ENCODE measurements around the gene SND1. TPM values are rescaled to one million over a fixed set of nuclear protein-coding genes. Genes with fewer than 3 reads are reported as not detected.

Gene SND1
- total RNA-seq, 1 experiment from 2014 or later, result 139 TPM

GRCh38 chr7:127954357-127954748 lies 302.4 kb downstream of the SND1 start:
- no peaks in the 10 kb centered on the region for H3K9me3 ChIP-seq (ENCODE audit: low read length)
- intact Hi-C loops (cut with micrococcal nuclease), result no loop called here
- no peaks in the 10 kb centered on the region for H3K4me1 ChIP-seq (ENCODE audit: insufficient read depth, low read length)
- H3K4me3 ChIP-seq (ENCODE audit: low read length), result no peak overlapping the region
- TF ChIP-seq EZH2phosphoT487 (IDR thresholded peaks at IDR 0.05; ENCODE audit: borderline replicate concordance, low read length) (no peak), EZH2 (IDR thresholded peaks at IDR 0.05; ENCODE audit: low read length, unreplicated experiment) (no peak)
- H3K27me3 ChIP-seq (ENCODE audit: low read length), result no peaks in the 10 kb centered on the region
- no peak for DNase-seq
- H3K9me2 ChIP-seq (replicated peaks; ENCODE audit: low read length), result no peaks in the 10 kb centered on the region
- ATAC-seq, result no peak
- no peak overlapping the region for H2AFZ ChIP-seq (ENCODE audit: low read length)
- H4K20me1 ChIP-seq (ENCODE audit: low read length), result no peaks in the 10 kb centered on the region
- H3K79me2 ChIP-seq (ENCODE audit: low read length), result no peaks in the 10 kb centered on the region
- ChIA-PET CTCF (no interaction called here), POLR2A (ENCODE audit: unreplicated experiment) (interaction anchor here (0.6 kb wide), 1 partner anchor 366 kb away, joined by 3 read pairs; the partner anchor contains the start of gene ARF5)
- no TSS peak for BruUV-seq (replicated peaks)
- H3F3A ChIP-seq (ENCODE audit: low read length, unreplicated experiment), result no peaks in the 10 kb centered on the region
- H3K36me3 ChIP-seq (ENCODE audit: low read depth, low read length), result peaks cover under 1% of the 10 kb centered on the region; the same call in 1 of the 2 replicates
- no peak overlapping the region for H3K9ac ChIP-seq (ENCODE audit: low read length)
- H3K27ac ChIP-seq (ENCODE audit: low read length), result no peak overlapping the region
- no peak overlapping the region for H3K4me2 ChIP-seq (ENCODE audit: low read length)

- DNase-seq (no peak), ATAC-seq (no peak)
- no peaks in the 10 kb centered on the region for H3F3A ChIP-seq (ENCODE audit: low read length, unreplicated experiment)
- no peak overlapping the region for H3K4me2 ChIP-seq (ENCODE audit: low read length)
- ChIA-PET CTCF (no interaction called here), POLR2A (ENCODE audit: unreplicated experiment) (no interaction called here)
- no peaks in the 10 kb centered on the region for H3K27me3 ChIP-seq (ENCODE audit: low read length)
- BruUV-seq (replicated peaks), result no TSS peak
- peaks cover 4% of the 10 kb centered on the region; the same call in 1 of the 2 replicates for H3K36me3 ChIP-seq (ENCODE audit: low read depth, low read length)
- H4K20me1 ChIP-seq (ENCODE audit: low read length), result no peaks in the 10 kb centered on the region
- TF ChIP-seq EZH2 (IDR thresholded peaks at IDR 0.05; ENCODE audit: low read length, unreplicated experiment) (no peak), EZH2phosphoT487 (IDR thresholded peaks at IDR 0.05; ENCODE audit: borderline replicate concordance, low read length) (no peak)
- TF ChIP-seq, protein P1, sequence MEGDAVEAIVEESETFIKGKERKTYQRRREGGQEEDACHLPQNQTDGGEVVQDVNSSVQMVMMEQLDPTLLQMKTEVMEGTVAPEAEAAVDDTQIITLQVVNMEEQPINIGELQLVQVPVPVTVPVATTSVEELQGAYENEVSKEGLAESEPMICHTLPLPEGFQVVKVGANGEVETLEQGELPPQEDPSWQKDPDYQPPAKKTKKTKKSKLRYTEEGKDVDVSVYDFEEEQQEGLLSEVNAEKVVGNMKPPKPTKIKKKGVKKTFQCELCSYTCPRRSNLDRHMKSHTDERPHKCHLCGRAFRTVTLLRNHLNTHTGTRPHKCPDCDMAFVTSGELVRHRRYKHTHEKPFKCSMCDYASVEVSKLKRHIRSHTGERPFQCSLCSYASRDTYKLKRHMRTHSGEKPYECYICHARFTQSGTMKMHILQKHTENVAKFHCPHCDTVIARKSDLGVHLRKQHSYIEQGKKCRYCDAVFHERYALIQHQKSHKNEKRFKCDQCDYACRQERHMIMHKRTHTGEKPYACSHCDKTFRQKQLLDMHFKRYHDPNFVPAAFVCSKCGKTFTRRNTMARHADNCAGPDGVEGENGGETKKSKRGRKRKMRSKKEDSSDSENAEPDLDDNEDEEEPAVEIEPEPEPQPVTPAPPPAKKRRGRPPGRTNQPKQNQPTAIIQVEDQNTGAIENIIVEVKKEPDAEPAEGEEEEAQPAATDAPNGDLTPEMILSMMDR (conservative IDR thresholded peaks at IDR 0.05; ENCODE audit: low read depth, low read length), result no peak
- H3K79me2 ChIP-seq (ENCODE audit: low read length), result no peaks in the 10 kb centered on the region
- no peak overlapping the region for H3K4me3 ChIP-seq (ENCODE audit: low read length)
- no peak overlapping the region for H2AFZ ChIP-seq (ENCODE audit: low read length)
- H3K4me1 ChIP-seq (ENCODE audit: insufficient read depth, low read length), result no peaks in the 10 kb centered on the region
- H3K9ac ChIP-seq (ENCODE audit: low read length), result no peak overlapping the region
- no peak overlapping the region for H3K27ac ChIP-seq (ENCODE audit: low read length)
- intact Hi-C loops (cut with micrococcal nuclease), result no loop called here
- H3K9me3 ChIP-seq (ENCODE audit: low read length), result no peaks in the 10 kb centered on the region
- no peaks in the 10 kb centered on the region for H3K9me2 ChIP-seq (replicated peaks; ENCODE audit: low read length)
These were observed 303.1 kb downstream of the SND1 start for GRCh38 chr7:127955051-127955531.

DNA sequence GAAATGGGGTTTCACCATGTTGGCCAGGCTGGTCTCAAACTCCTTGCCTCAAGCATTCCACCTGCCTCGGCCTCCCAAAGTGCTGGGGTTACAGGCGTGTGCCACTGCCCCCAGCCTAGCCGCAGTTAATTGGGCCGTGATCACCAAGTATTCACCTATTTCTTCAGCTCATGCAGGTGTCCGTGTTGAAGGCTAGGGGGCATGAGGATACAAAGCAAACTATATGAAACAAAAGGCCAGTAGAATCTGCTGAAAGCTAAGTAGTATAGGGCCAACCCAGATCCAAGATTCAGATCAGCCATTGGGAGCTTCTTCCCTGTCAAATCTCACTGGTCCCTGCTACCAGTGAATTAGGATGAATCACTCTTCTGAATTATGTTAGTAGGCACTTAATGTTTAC lies 305.9 kb downstream of the SND1 start:
- no peaks in the 10 kb centered on the region for H3K9me2 ChIP-seq (replicated peaks; ENCODE audit: low read length)
- no TSS peak for BruUV-seq (replicated peaks)
- no peaks in the 10 kb centered on the region for H3K27me3 ChIP-seq (ENCODE audit: low read length)
- H4K20me1 ChIP-seq (ENCODE audit: low read length), result no peaks in the 10 kb centered on the region
- intact Hi-C loops (cut with micrococcal nuclease), result no loop called here
- H3F3A ChIP-seq (ENCODE audit: low read length, unreplicated experiment), result no peaks in the 10 kb centered on the region
- H3K4me2 ChIP-seq (ENCODE audit: low read length), result no peak overlapping the region
- no peak overlapping the region for H3K27ac ChIP-seq (ENCODE audit: low read length)
- no peak overlapping the region for H3K9ac ChIP-seq (ENCODE audit: low read length)
- no peak for ATAC-seq
- no peak for TF ChIP-seq EZH2phosphoT487 (IDR thresholded peaks at IDR 0.05; ENCODE audit: borderline replicate concordance, low read length)
- H3K4me1 ChIP-seq (ENCODE audit: insufficient read depth, low read length), result no peaks in the 10 kb centered on the region
- ChIA-PET POLR2A (ENCODE audit: unreplicated experiment) (no interaction called here), CTCF (no interaction called here)
- H3K36me3 ChIP-seq (ENCODE audit: low read depth, low read length), result peaks cover 17% of the 10 kb centered on the region
- H2AFZ ChIP-seq (ENCODE audit: low read length), result no peak overlapping the region
- no peak overlapping the region for H3K4me3 ChIP-seq (ENCODE audit: low read length)
- H3K79me2 ChIP-seq (ENCODE audit: low read length), result no peaks in the 10 kb centered on the region
- H3K9me3 ChIP-seq (ENCODE audit: low read length), result no peaks in the 10 kb centered on the region
- no peak for DNase-seq

DNA sequence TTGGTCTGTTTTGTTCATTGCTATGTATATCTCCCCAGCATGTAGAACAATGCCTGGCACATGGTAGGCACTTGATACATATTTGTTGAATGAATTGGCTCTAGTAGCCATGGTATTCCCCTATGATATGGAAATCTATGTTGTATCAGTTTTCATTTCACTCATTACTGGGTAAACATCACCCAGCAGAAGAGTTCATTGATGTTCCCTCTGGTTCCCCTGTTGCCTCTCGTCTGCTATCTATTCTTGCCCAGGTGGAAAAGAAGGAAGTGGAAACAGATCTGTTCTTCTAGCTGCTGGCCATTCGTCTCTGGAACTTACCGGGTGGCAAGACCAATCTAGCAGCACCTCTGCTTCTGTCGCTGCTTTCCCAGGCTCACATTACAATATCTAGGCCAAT lies 307.8 kb downstream of the SND1 start:
- POLR2A ChIA-PET (ENCODE audit: unreplicated experiment), result no interaction called here
- DNase-seq (no peak), ATAC-seq (no peak)
- no peaks in the 10 kb centered on the region for H3K9me2 ChIP-seq (replicated peaks; ENCODE audit: low read length)
- no TSS peak for BruUV-seq (replicated peaks)
- H3K4me2 ChIP-seq (ENCODE audit: low read length), result no peak overlapping the region
- H3K9me3 ChIP-seq (ENCODE audit: low read length), result no peaks in the 10 kb centered on the region
- no peak for TF ChIP-seq EZH2 (IDR thresholded peaks at IDR 0.05; ENCODE audit: low read length, unreplicated experiment)
- no peak for TF ChIP-seq EZH2phosphoT487 (IDR thresholded peaks at IDR 0.05; ENCODE audit: borderline replicate concordance, low read length)
- TF ChIP-seq, protein P1 (conservative IDR thresholded peaks at IDR 0.05; ENCODE audit: low read depth, low read length), result no peak
- H3K79me2 ChIP-seq (ENCODE audit: low read length), result no peaks in the 10 kb centered on the region
- no peaks in the 10 kb centered on the region for H3K4me1 ChIP-seq (ENCODE audit: insufficient read depth, low read length)
- H4K20me1 ChIP-seq (ENCODE audit: low read length), result no peaks in the 10 kb centered on the region
- no peak overlapping the region for H3K9ac ChIP-seq (ENCODE audit: low read length)
- no peak overlapping the region for H3K27ac ChIP-seq (ENCODE audit: low read length)
- no peak overlapping the region for H3K4me3 ChIP-seq (ENCODE audit: low read length)
- no peak overlapping the region for H2AFZ ChIP-seq (ENCODE audit: low read length)
- intact Hi-C loops (cut with micrococcal nuclease), result no loop called here
- H3F3A ChIP-seq (ENCODE audit: low read length, unreplicated experiment), result no peaks in the 10 kb centered on the region
- peaks cover 18% of the 10 kb centered on the region for H3K36me3 ChIP-seq (ENCODE audit: low read depth, low read length)
- CTCF ChIA-PET, result no interaction called here
- H3K27me3 ChIP-seq (ENCODE audit: low read length), result no peaks in the 10 kb centered on the region

Measured in PC-3 (cell line).